ENCODE results near the gene ANKRD18A.

Gene ANKRD18A

GRCh38 chr9:38638881-38639576 is 18.6 kb upstream of the ANKRD18A start:
- Histone ChIP-seq H3F3A (ENCODE audit: control insufficient read depth, insufficient read depth) (no peaks in the 10 kb centered on the region), H3K79me2 (ENCODE audit: control insufficient read depth, low read length) (no peaks in the 10 kb centered on the region), H3K4me1 (ENCODE audit: control insufficient read depth, low read length) (no peaks in the 10 kb centered on the region), H3K27ac (ENCODE audit: low read depth, low read length) (no peak overlapping the region), H3K4me3 (ENCODE audit: low read length) (no peak overlapping the region), H3K9me2 (replicated peaks; ENCODE audit: control insufficient read depth, low read length) (no peaks in the 10 kb centered on the region), H3K27me3 (ENCODE audit: control insufficient read depth, low read length) (no peaks in the 10 kb centered on the region), H3K9me3 (ENCODE audit: control insufficient read depth, insufficient read depth, low read length) (no peaks in the 10 kb centered on the region), H3K36me3 (ENCODE audit: control insufficient read depth, low read length) (no peaks in the 10 kb centered on the region), H4K20me1 (ENCODE audit: control insufficient read depth, insufficient read depth, low read depth, low read length) (no peaks in the 10 kb centered on the region), H3K4me2 (ENCODE audit: low read length) (no peak overlapping the region)
- no peak for TF ChIP-seq CTCF (IDR thresholded peaks at IDR 0.05; ENCODE audit: low read depth, low read length, poor library complexity, severe bottlenecking)
- TF ChIP-seq EZH2phosphoT487 (IDR thresholded peaks at IDR 0.05; ENCODE audit: borderline replicate concordance, low read length), result no peak

GRCh38 chr9:38634315-38634714 is 13.9 kb upstream of the ANKRD18A start:
- TF ChIP-seq CTCF (IDR thresholded peaks at IDR 0.05; ENCODE audit: low read depth, low read length, poor library complexity, severe bottlenecking) (no peak), EZH2phosphoT487 (IDR thresholded peaks at IDR 0.05; ENCODE audit: borderline replicate concordance, low read length) (no peak)
- Histone ChIP-seq H3K4me1 (ENCODE audit: control insufficient read depth, low read length) (no peaks in the 10 kb centered on the region), H3K36me3 (ENCODE audit: control insufficient read depth, low read length) (no peaks in the 10 kb centered on the region), H3K9me3 (ENCODE audit: control insufficient read depth, insufficient read depth, low read length) (no peaks in the 10 kb centered on the region), H3K4me2 (ENCODE audit: low read length) (no peak overlapping the region), H3K27me3 (ENCODE audit: control insufficient read depth, low read length) (no peaks in the 10 kb centered on the region), H4K20me1 (ENCODE audit: control insufficient read depth, insufficient read depth, low read depth, low read length) (no peaks in the 10 kb centered on the region), H3K79me2 (ENCODE audit: control insufficient read depth, low read length) (no peaks in the 10 kb centered on the region), H3K27ac (ENCODE audit: low read depth, low read length) (no peak overlapping the region), H3K9me2 (replicated peaks; ENCODE audit: control insufficient read depth, low read length) (no peaks in the 10 kb centered on the region), H3F3A (ENCODE audit: control insufficient read depth, insufficient read depth) (no peaks in the 10 kb centered on the region), H3K4me3 (ENCODE audit: low read length) (no peak overlapping the region)

- Histone ChIP-seq H3K9me2 (replicated peaks; ENCODE audit: control insufficient read depth, low read length) (no peaks in the 10 kb centered on the region), H3K79me2 (ENCODE audit: control insufficient read depth, low read length) (no peaks in the 10 kb centered on the region), H4K20me1 (ENCODE audit: control insufficient read depth, insufficient read depth, low read depth, low read length) (no peaks in the 10 kb centered on the region)
These were observed 9.1 kb upstream of the ANKRD18A start for GRCh38 chr9:38629511-38629910.

More at GRCh38 chr9:38629511-38629910, 9.1 kb upstream of the ANKRD18A start:
- Histone ChIP-seq H3K4me1 (ENCODE audit: control insufficient read depth, low read length) (peaks cover 6% of the 10 kb centered on the region), H3K36me3 (ENCODE audit: control insufficient read depth, low read length) (no peaks in the 10 kb centered on the region), H3K27ac (ENCODE audit: low read depth, low read length) (no peak overlapping the region), H3K4me2 (ENCODE audit: low read length) (no peak overlapping the region), H3F3A (ENCODE audit: control insufficient read depth, insufficient read depth) (no peaks in the 10 kb centered on the region), H3K9me3 (ENCODE audit: control insufficient read depth, insufficient read depth, low read length) (no peaks in the 10 kb centered on the region), H3K27me3 (ENCODE audit: control insufficient read depth, low read length) (no peaks in the 10 kb centered on the region), H3K4me3 (ENCODE audit: low read length) (no peak overlapping the region)
- no peak for TF ChIP-seq CTCF (IDR thresholded peaks at IDR 0.05; ENCODE audit: low read depth, low read length, poor library complexity, severe bottlenecking)
- TF ChIP-seq EZH2phosphoT487 (IDR thresholded peaks at IDR 0.05; ENCODE audit: borderline replicate concordance, low read length), result no peak
